ENCODE data around the gene ARRDC4. TPM values are rescaled to one million over a fixed set of nuclear protein-coding genes. Genes with fewer than 3 reads are reported as not detected.

ARRDC4 gene
- polyA plus RNA-seq, 1 experiment: 39.6 TPM

DNA sequence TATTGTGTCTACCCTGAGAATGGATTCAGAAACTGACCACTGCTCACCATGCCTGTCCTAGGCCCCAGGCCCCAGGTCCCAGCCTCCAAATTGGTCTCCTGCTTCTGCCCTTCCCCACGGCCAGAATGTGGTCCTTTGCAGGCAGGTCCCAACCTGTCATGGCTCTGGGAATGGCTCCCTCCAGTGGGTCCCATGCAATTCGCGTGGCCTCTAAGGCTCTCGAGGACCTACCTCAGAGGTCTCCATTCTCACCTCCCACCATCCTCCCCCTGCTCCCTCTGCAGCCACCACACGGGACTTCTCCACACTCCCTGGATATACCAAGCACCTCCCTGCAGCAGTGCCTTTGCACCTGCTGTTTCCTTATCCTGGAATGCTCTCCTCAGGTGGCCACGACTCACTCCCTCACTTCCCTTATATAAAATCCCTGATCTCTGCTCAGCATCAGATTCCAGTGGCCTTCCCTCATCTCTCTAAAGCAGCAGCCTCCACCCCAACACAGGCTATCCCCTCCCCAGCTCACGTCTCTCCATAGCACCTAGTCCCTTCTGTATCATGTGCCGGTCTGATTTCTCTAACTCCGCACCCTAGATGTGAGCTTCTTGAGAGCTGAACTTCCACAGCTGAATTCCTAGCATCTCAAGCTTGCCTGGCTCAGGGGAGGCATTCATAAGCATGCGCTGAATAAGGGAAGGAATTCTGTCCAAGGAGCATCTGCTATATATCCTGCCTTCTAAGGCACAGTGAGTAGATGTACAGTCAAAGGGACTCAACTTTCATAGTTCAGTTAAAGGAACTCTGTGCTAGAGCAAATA lies 56.9 kb downstream of the ARRDC4 start:
- DNase-seq (ENCODE audit: low read depth): no peak
- no peaks in the 10 kb centered on the region for H3K36me3 ChIP-seq (ENCODE audit: control insufficient read depth, insufficient read depth, low read length)
- no peak overlapping the region for H3K4me3 ChIP-seq (ENCODE audit: low read depth, low read length)
- CTCF ChIA-PET: no interaction called here
- TF ChIP-seq, protein P1, sequence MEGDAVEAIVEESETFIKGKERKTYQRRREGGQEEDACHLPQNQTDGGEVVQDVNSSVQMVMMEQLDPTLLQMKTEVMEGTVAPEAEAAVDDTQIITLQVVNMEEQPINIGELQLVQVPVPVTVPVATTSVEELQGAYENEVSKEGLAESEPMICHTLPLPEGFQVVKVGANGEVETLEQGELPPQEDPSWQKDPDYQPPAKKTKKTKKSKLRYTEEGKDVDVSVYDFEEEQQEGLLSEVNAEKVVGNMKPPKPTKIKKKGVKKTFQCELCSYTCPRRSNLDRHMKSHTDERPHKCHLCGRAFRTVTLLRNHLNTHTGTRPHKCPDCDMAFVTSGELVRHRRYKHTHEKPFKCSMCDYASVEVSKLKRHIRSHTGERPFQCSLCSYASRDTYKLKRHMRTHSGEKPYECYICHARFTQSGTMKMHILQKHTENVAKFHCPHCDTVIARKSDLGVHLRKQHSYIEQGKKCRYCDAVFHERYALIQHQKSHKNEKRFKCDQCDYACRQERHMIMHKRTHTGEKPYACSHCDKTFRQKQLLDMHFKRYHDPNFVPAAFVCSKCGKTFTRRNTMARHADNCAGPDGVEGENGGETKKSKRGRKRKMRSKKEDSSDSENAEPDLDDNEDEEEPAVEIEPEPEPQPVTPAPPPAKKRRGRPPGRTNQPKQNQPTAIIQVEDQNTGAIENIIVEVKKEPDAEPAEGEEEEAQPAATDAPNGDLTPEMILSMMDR (IDR thresholded peaks at IDR 0.05; ENCODE audit: insufficient read depth, low read depth, low read length): no peak
- H3K27me3 ChIP-seq (ENCODE audit: control insufficient read depth, insufficient read depth, low read length): no peaks in the 10 kb centered on the region
- POLR2A ChIA-PET: no interaction called here

DNA sequence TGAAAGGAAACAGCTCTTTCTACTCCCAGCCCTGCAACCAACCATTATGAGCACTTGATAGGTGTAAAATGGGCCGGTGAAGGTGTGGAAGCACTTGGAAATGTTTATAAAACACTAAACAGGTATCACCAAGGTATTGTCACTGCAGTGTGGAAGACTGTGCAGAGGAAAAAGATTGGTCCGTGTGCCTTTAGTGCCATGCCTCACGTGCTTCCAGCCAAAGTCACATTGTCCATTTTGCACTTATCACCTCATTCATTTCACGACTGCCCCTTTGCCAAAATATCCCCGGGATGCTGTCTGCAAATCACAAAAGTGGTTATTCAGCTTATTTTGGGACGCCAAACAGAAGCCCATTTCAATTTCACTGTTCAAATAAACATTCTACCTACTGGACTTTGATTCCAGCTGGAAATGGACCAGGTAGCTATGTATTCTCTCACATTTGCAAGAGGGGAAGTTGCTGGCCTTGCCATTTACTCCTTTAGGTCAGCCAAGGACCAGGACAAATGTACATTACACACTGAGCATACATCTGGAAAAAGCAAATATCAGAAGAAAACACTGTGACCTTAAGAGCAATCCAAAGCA lies 58.4 kb downstream of the ARRDC4 start:
- DNase-seq (ENCODE audit: low read depth): no peak
- no peaks in the 10 kb centered on the region for H3K27me3 ChIP-seq (ENCODE audit: control insufficient read depth, insufficient read depth, low read length)
- no peaks in the 10 kb centered on the region for H3K36me3 ChIP-seq (ENCODE audit: control insufficient read depth, insufficient read depth, low read length)
- CTCF ChIA-PET: no interaction called here
- TF ChIP-seq, protein P1 (IDR thresholded peaks at IDR 0.05; ENCODE audit: insufficient read depth, low read depth, low read length): no peak
- H3K4me3 ChIP-seq (ENCODE audit: low read depth, low read length): no peak overlapping the region
- POLR2A ChIA-PET: no interaction called here
